ENCODE measurements around the gene TTC29. TPM values are rescaled to one million over a fixed set of nuclear protein-coding genes. Genes with fewer than 3 reads are reported as not detected.

Gene TTC29
- total RNA-seq, 3 donors from 2014 or later (not counting 1 experiment from before 2014, with no cell fraction given) = not detected

DNA sequence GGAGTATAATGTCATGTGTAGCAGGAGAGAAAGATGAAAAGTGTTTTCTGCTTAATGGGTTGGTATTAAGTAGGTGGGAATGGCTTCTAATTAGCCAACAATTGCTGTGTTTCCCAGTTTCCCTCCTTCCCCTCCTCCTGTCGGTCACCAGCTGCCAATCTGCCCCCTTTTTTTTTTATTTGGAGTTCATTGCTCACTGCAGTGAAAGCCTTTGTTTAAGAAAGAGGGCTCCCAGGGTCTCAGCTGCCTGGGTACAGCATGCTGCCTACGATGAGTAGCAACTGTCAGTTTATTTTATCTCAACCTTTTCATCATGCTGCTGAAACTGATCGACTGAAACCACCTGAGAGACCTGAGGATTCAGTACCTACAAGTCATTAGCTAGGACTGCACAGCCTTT is 157.9 kb downstream of the TTC29 start:
- peaks cover 0 to 2% of the 10 kb centered on the region in 2 donors for H3K9me3 Mint-ChIP-seq
- H3K4me3 Mint-ChIP-seq = no peak overlapping the region
- TF ChIP-seq, protein P1, sequence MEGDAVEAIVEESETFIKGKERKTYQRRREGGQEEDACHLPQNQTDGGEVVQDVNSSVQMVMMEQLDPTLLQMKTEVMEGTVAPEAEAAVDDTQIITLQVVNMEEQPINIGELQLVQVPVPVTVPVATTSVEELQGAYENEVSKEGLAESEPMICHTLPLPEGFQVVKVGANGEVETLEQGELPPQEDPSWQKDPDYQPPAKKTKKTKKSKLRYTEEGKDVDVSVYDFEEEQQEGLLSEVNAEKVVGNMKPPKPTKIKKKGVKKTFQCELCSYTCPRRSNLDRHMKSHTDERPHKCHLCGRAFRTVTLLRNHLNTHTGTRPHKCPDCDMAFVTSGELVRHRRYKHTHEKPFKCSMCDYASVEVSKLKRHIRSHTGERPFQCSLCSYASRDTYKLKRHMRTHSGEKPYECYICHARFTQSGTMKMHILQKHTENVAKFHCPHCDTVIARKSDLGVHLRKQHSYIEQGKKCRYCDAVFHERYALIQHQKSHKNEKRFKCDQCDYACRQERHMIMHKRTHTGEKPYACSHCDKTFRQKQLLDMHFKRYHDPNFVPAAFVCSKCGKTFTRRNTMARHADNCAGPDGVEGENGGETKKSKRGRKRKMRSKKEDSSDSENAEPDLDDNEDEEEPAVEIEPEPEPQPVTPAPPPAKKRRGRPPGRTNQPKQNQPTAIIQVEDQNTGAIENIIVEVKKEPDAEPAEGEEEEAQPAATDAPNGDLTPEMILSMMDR (IDR thresholded peaks at IDR 0.05) = no peak
- DNase-seq (no peak), ATAC-seq (no peak)
- H3K4me1 ChIP-seq (ENCODE audit: control insufficient read depth, insufficient read depth, low read length) = no peaks in the 10 kb centered on the region
- WGBS (ENCODE audit: insufficient coverage) = 31% methylated on average over 3 of the region's 3 CpGs
- intact Hi-C loops (cut with micrococcal nuclease) = no loop called here
- no peak overlapping the region for H3K27ac Mint-ChIP-seq
- no peak overlapping the region for H3K27ac ChIP-seq (ENCODE audit: low read length)
- H3K27me3 ChIP-seq (ENCODE audit: control insufficient read depth, insufficient read depth, low read length) = no peaks in the 10 kb centered on the region
- H3K36me3 ChIP-seq (ENCODE audit: control insufficient read depth, insufficient read depth, low read length) = no peaks in the 10 kb centered on the region
- H3K9me3 ChIP-seq (ENCODE audit: control insufficient read depth, insufficient read depth, low read length) = no peaks in the 10 kb centered on the region
- H3K4me3 ChIP-seq (ENCODE audit: low read length) = no peak overlapping the region
- no peaks in the 10 kb centered on the region for H3K36me3 Mint-ChIP-seq
- no peaks in the 10 kb centered on the region for H3K4me1 Mint-ChIP-seq
- H3K27me3 Mint-ChIP-seq (ENCODE audit: low read depth in 2 of 2) = no peaks in the 10 kb centered on the region

DNA sequence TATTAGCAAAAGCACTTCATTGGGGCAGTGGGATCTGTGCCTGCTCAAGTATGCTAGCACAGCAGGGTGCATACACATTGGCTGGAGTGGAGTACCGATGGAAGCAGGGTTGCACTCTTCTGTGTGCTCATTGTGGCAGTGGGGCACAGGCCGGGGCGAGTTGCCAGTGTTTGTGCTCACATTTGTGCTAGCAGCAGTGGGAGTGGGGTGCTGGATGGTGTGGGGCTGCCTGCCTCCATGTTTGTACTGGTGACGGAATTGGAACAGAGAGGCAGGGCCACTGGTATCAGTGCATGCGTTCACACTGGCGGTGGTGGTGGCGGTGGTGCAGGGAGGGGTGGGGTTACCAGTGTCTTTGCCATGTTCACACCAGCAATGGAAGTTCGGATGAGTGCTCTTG is 169.0 kb downstream of the TTC29 start:
- 95% methylated on average over 8 of the region's 8 CpGs for WGBS (ENCODE audit: insufficient coverage)
- Histone ChIP-seq H3K9me3 (ENCODE audit: control insufficient read depth, insufficient read depth, low read length) (no peaks in the 10 kb centered on the region), H3K27ac (ENCODE audit: low read length) (no peak overlapping the region), H3K27me3 (ENCODE audit: control insufficient read depth, insufficient read depth, low read length) (no peaks in the 10 kb centered on the region), H3K4me3 (ENCODE audit: low read length) (no peak overlapping the region), H3K36me3 (ENCODE audit: control insufficient read depth, insufficient read depth, low read length) (no peaks in the 10 kb centered on the region), H3K4me1 (ENCODE audit: control insufficient read depth, insufficient read depth, low read length) (no peaks in the 10 kb centered on the region)
- peaks cover 6% of the 10 kb centered on the region for H3K36me3 Mint-ChIP-seq
- H3K27me3 Mint-ChIP-seq (ENCODE audit: low read depth in 2 of 2) = no peaks in the 10 kb centered on the region
- H3K4me3 Mint-ChIP-seq = no peak overlapping the region
- intact Hi-C loops (cut with micrococcal nuclease) = no loop called here
- TF ChIP-seq, protein P1 (IDR thresholded peaks at IDR 0.05) = no peak
- peaks cover 5 to 7% of the 10 kb centered on the region in 2 donors for H3K9me3 Mint-ChIP-seq
- ATAC-seq = no peak
- no peaks in the 10 kb centered on the region for H3K4me1 Mint-ChIP-seq
- DNase-seq = no peak
- no peak overlapping the region for H3K27ac Mint-ChIP-seq

DNA sequence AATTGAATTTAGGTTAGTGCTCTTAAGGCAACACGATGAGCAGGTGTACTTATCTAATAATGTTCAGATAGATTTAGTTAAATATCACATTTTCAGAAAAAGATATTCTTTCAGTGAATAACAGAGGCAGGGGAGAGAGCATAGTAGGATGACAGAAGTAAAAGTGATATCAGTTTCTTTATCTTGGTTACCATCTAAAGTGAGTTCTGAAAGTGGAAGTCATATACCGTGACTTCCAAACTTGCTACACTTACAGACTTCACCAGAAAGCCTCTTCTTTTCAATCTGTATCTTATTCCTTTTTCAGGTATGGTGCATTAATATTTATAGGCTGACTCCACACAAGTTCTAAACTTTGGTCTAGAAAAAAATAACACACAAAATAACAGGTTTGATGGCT is 182.1 kb downstream of the TTC29 start:
- Histone ChIP-seq H3K36me3 (ENCODE audit: control insufficient read depth, insufficient read depth, low read length) (no peaks in the 10 kb centered on the region), H3K9me3 (ENCODE audit: control insufficient read depth, insufficient read depth, low read length) (no peaks in the 10 kb centered on the region), H3K4me3 (ENCODE audit: low read length) (no peak overlapping the region), H3K4me1 (ENCODE audit: control insufficient read depth, insufficient read depth, low read length) (no peaks in the 10 kb centered on the region), H3K27ac (ENCODE audit: low read length) (no peak overlapping the region), H3K27me3 (ENCODE audit: control insufficient read depth, insufficient read depth, low read length) (peaks cover 2% of the 10 kb centered on the region)
- peaks cover 3 to 7% of the 10 kb centered on the region in 2 donors for H3K9me3 Mint-ChIP-seq
- no peak for ATAC-seq
- no CpG with 5 or more reads among the region's 2 CpGs for WGBS (ENCODE audit: insufficient coverage)
- TF ChIP-seq, protein P1 (IDR thresholded peaks at IDR 0.05) = no peak
- no peak overlapping the region for H3K4me3 Mint-ChIP-seq
- H3K27ac Mint-ChIP-seq = no peak overlapping the region
- intact Hi-C loops (cut with micrococcal nuclease) = no loop called here
- DNase-seq = no peak
- no peaks in the 10 kb centered on the region for H3K4me1 Mint-ChIP-seq
- H3K27me3 Mint-ChIP-seq (ENCODE audit: low read depth in 2 of 2) = no peaks in the 10 kb centered on the region
- no peaks in the 10 kb centered on the region for H3K36me3 Mint-ChIP-seq

DNA sequence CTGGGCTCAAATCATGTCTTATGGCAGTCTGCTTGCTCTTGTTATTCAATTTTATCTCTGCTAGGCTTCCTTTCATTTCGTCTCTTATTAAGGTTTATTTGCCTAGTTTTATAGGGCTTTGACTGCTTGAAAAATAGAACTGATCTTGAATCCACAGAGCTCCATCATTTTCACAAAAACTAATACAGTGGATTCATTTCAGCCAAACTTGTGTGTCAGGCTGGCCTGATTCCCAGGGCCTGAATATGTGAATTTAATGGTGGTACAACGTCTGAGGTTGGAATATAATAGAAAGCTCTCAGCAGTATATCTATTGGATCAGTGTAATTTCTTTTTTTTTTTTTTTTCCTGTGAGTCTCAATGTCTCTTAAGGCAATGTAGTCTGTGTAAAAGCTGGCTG is 183.6 kb downstream of the TTC29 start:
- ATAC-seq (no peak), DNase-seq (no peak)
- Mint-ChIP-seq H3K4me3 (no peak overlapping the region), H3K36me3 (no peaks in the 10 kb centered on the region), H3K27me3 (ENCODE audit: low read depth in 2 of 2) (no peaks in the 10 kb centered on the region), H3K9me3 (peaks cover 6 to 10% of the 10 kb centered on the region in 2 donors), H3K27ac (no peak overlapping the region), H3K4me1 (no peaks in the 10 kb centered on the region)
- TF ChIP-seq, protein P1 (IDR thresholded peaks at IDR 0.05) = no peak
- WGBS (ENCODE audit: insufficient coverage) = 71% methylated on average over 2 of the region's 2 CpGs
- no peak overlapping the region for H3K4me3 ChIP-seq (ENCODE audit: low read length)
- H3K27ac ChIP-seq (ENCODE audit: low read length) = no peak overlapping the region
- no peaks in the 10 kb centered on the region for H3K36me3 ChIP-seq (ENCODE audit: control insufficient read depth, insufficient read depth, low read length)
- intact Hi-C loops (cut with micrococcal nuclease) = no loop called here
- H3K9me3 ChIP-seq (ENCODE audit: control insufficient read depth, insufficient read depth, low read length) = no peaks in the 10 kb centered on the region
- H3K4me1 ChIP-seq (ENCODE audit: control insufficient read depth, insufficient read depth, low read length) = no peaks in the 10 kb centered on the region
- H3K27me3 ChIP-seq (ENCODE audit: control insufficient read depth, insufficient read depth, low read length) = no peaks in the 10 kb centered on the region
